Activated naive CD8-positive, alpha-beta T cell (primary cell): ENCODE measurements around the gene UBE2V1.
"Not testable (repeated sequence)": the region's sequence is repeated elsewhere in the genome, so short reads cannot be mapped to it uniquely, and the experiment has no call there.

ENCODE experiments used
- H3K27ac Mint-ChIP-seq: one replicate; pipeline ENCODE4 v1.8.0; 2021; ENCODE audit warnings: mixed read lengths
- H3K27me3 Mint-ChIP-seq: one replicate; pipeline ENCODE4 v1.8.0; 2021; ENCODE audit warnings: mixed read lengths
- H3K36me3 Mint-ChIP-seq: one replicate; pipeline ENCODE4 v1.8.0; 2021; ENCODE audit warnings: mixed read lengths
- H3K4me1 Mint-ChIP-seq: one replicate; pipeline ENCODE4 v1.8.0; 2021; ENCODE audit warnings: low read depth, mixed read lengths
- H3K4me3 Mint-ChIP-seq: one replicate; pipeline ENCODE4 v1.8.0; 2021; ENCODE audit warnings: mild to moderate bottlenecking, mixed read lengths
- H3K9me3 Mint-ChIP-seq: one replicate; pipeline ENCODE4 v1.8.0; 2021; ENCODE audit warnings: low read depth, mixed read lengths

UBE2V1 gene

DNA sequence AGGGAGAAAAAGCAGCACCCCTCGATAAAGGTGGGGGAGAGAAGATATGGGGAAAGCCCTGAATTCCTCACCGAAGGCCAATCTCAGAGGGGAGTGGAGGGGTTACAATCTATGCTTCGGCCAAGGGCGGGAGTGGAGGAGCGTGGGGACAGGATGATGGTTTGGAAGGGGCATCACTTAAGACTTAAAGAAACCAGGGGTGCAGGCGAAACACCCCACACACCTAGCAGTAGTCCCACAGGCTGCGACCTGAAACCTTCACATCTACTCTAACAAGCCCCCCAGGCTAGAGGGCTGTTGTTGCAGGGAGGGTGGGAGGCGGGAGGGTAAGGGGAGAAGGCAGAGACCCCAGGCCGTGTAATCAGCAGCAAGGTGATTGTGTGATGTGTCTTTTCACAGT lies 30.9 kb downstream of the UBE2V1 start:
- not testable (repeated sequence) for H3K36me3 Mint-ChIP-seq, H3K9me3 Mint-ChIP-seq, H3K4me3 Mint-ChIP-seq, H3K27me3 Mint-ChIP-seq
- Mint-ChIP-seq H3K4me1 (peaks cover 21% of the 10 kb centered on the region), H3K27ac (peak overlapping the region; percentile 62)

GRCh38 chr20:50077818-50078601 lies 34.9 kb downstream of the UBE2V1 start:
- H3K27ac Mint-ChIP-seq, result peak overlapping the region; percentile 50
- peaks cover 4% of the 10 kb centered on the region for H3K4me1 Mint-ChIP-seq
- H3K36me3 Mint-ChIP-seq, result no peaks in the 10 kb centered on the region
- no peaks in the 10 kb centered on the region for H3K9me3 Mint-ChIP-seq
- no peak overlapping the region for H3K4me3 Mint-ChIP-seq
- no peaks in the 10 kb centered on the region for H3K27me3 Mint-ChIP-seq

- H3K4me3 Mint-ChIP-seq, result no peak overlapping the region
- no peaks in the 10 kb centered on the region for H3K9me3 Mint-ChIP-seq
- no peaks in the 10 kb centered on the region for H3K36me3 Mint-ChIP-seq
- H3K4me1 Mint-ChIP-seq, result peaks cover 7% of the 10 kb centered on the region
- no peak overlapping the region for H3K27ac Mint-ChIP-seq
- H3K27me3 Mint-ChIP-seq, result no peaks in the 10 kb centered on the region
Measured at GRCh38 chr20:50073500-50073899, 39.5 kb downstream of the UBE2V1 start.

GRCh38 chr20:50071039-50071888 lies 41.7 kb downstream of the UBE2V1 start:
- no peaks in the 10 kb centered on the region for H3K27me3 Mint-ChIP-seq
- peak overlapping the region; percentile 75 for H3K4me3 Mint-ChIP-seq
- H3K36me3 Mint-ChIP-seq, result no peaks in the 10 kb centered on the region
- no peaks in the 10 kb centered on the region for H3K9me3 Mint-ChIP-seq
- peak overlapping the region; percentile 41 for H3K27ac Mint-ChIP-seq
- peaks cover 3% of the 10 kb centered on the region for H3K4me1 Mint-ChIP-seq

- Mint-ChIP-seq H3K36me3 (no peaks in the 10 kb centered on the region), H3K4me3 (no peak overlapping the region), H3K4me1 (peaks cover 3% of the 10 kb centered on the region), H3K27ac (no peak overlapping the region), H3K9me3 (no peaks in the 10 kb centered on the region), H3K27me3 (no peaks in the 10 kb centered on the region)
Measured at GRCh38 chr20:50070361-50070760, 42.6 kb downstream of the UBE2V1 start.

DNA sequence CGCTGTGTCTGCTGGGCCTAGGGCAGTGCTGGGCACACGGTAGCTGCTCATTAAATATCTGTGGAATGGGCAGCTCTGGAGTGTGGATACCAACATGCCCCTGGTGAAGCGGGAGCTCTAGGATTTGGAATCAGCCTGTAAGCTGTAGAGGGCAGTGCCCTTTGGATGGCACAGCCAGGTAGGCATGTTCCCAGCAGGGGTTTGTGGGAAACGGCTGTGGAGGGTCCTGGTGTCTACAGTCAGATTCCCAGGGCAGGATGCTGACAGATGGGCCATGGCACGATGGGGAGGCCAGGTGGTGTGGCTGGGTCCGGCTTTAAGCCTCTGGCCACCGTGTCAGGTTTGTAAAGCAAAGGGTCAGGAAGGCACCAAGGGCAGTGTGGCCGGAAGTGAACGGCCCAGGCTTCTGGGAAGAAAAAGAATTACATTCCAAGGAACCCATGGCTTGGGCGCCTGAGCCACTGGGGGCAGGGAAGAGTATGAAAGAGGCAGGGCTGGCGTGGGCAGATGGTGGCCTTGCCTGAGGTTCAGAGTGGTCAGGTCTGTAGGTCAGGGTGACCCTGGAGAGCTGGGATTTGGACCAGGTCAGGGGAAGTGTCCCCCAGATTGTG lies 44.8 kb downstream of the UBE2V1 start:
- H3K4me1 Mint-ChIP-seq, result peaks cover 3% of the 10 kb centered on the region
- no peaks in the 10 kb centered on the region for H3K9me3 Mint-ChIP-seq
- H3K27me3 Mint-ChIP-seq, result no peaks in the 10 kb centered on the region
- H3K36me3 Mint-ChIP-seq, result no peaks in the 10 kb centered on the region
- H3K4me3 Mint-ChIP-seq, result no peak overlapping the region
- H3K27ac Mint-ChIP-seq, result no peak overlapping the region

DNA sequence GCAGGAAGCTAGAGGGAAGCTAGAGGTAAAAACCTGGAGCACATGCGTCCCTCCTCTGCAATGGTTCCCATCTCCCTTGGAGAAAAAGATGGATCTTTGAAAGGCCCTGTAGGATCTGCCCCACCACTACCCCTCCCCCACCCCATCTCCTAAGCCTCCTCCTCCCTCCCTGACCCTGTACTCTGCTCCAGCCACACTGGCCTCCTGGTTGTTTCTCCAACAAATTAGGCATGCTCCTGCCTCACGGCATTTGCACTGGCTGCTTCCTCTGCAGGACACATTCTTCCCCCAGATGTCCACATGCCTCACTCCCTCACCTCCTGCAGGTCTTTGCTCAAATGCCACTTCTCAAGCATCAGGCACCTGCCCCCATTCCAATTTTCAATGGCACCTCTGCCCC lies 45.5 kb downstream of the UBE2V1 start:
- H3K4me3 Mint-ChIP-seq, result no peak overlapping the region
- H3K27ac Mint-ChIP-seq, result no peak overlapping the region
- H3K9me3 Mint-ChIP-seq, result no peaks in the 10 kb centered on the region
- no peaks in the 10 kb centered on the region for H3K36me3 Mint-ChIP-seq
- H3K4me1 Mint-ChIP-seq, result peaks cover 3% of the 10 kb centered on the region
- no peaks in the 10 kb centered on the region for H3K27me3 Mint-ChIP-seq

DNA sequence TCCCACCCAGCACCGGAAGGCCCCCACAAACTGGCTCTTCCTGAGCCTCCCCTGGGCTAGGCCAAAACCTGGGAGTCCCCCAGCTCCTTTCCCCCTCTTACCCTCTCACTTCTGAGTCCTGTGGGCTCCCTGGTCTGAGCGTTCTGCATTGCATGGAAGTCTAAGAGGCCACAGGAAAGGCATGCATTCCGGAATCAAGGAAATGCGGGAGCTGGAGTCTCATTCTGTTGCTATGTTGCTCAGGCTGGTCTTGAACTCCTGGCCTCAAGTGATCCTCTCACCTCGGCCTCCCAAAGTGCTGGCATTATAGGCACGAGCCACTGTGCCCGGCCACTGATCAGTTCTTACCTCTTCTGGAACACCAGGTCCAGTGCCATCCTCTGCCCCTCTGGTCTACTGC lies 45.9 kb downstream of the UBE2V1 start:
- no peaks in the 10 kb centered on the region for H3K9me3 Mint-ChIP-seq
- H3K4me3 Mint-ChIP-seq, result no peak overlapping the region
- no peaks in the 10 kb centered on the region for H3K36me3 Mint-ChIP-seq
- H3K27me3 Mint-ChIP-seq, result no peaks in the 10 kb centered on the region
- peaks cover 3% of the 10 kb centered on the region for H3K4me1 Mint-ChIP-seq
- H3K27ac Mint-ChIP-seq, result no peak overlapping the region

DNA sequence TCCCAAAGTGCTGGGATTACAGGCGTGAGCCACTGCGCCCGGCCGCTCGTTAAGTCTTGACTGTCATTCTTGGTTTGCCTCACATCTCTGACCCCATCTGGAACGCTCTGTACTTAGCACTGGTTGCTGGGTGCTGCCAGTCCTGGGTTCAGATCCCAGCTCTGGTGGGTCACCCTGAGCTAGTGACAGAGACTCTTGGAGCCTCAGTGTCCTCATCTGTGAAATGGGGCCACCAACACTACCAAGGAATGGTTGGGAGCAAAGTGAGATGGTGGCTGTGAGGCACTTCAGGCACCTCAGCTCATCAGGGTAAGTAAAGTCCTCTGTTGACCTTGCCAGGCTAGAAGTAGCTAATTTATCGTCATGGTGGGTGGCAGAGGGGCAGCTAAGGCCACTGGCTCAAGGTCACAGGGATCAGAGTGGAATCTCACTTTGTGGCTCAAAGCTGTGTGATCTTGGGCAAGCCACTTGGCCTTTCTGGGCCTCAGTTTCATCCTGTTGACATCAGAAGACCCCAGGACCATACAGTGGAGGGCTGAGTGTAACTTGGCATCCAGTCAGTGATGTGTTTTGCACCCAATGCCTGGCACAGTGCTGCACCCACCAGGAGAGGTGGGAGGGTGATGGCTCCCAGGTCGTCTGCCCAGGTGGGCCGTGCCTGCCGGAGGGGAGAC lies 46.7 kb downstream of the UBE2V1 start:
- H3K4me1 Mint-ChIP-seq, result no peaks in the 10 kb centered on the region
- H3K4me3 Mint-ChIP-seq, result no peak overlapping the region
- no peaks in the 10 kb centered on the region for H3K9me3 Mint-ChIP-seq
- no peak overlapping the region for H3K27ac Mint-ChIP-seq
- H3K36me3 Mint-ChIP-seq, result no peaks in the 10 kb centered on the region
- H3K27me3 Mint-ChIP-seq, result no peaks in the 10 kb centered on the region

- no peak overlapping the region for H3K27ac Mint-ChIP-seq
- no peaks in the 10 kb centered on the region for H3K9me3 Mint-ChIP-seq
- H3K4me3 Mint-ChIP-seq, result no peak overlapping the region
- no peaks in the 10 kb centered on the region for H3K36me3 Mint-ChIP-seq
- H3K27me3 Mint-ChIP-seq, result no peaks in the 10 kb centered on the region
- no peaks in the 10 kb centered on the region for H3K4me1 Mint-ChIP-seq
Measured at GRCh38 chr20:50065325-50065615, 47.7 kb downstream of the UBE2V1 start.

- not testable (repeated sequence) for H3K9me3 Mint-ChIP-seq, H3K4me1 Mint-ChIP-seq, H3K27ac Mint-ChIP-seq, H3K27me3 Mint-ChIP-seq, H3K36me3 Mint-ChIP-seq, H3K4me3 Mint-ChIP-seq
Measured at GRCh38 chr20:50063763-50064162, 49.2 kb downstream of the UBE2V1 start.

GRCh38 chr20:50062006-50062838 lies 50.7 kb downstream of the UBE2V1 start:
- Mint-ChIP-seq H3K9me3 (no peaks in the 10 kb centered on the region), H3K27me3 (no peaks in the 10 kb centered on the region), H3K4me3 (no peak overlapping the region), H3K4me1 (no peaks in the 10 kb centered on the region), H3K27ac (no peak overlapping the region), H3K36me3 (no peaks in the 10 kb centered on the region)

- Mint-ChIP-seq H3K4me1 (no peaks in the 10 kb centered on the region), H3K4me3 (no peak overlapping the region), H3K36me3 (no peaks in the 10 kb centered on the region), H3K27me3 (no peaks in the 10 kb centered on the region), H3K27ac (no peak overlapping the region), H3K9me3 (no peaks in the 10 kb centered on the region)
Measured at GRCh38 chr20:50061151-50062005, 51.6 kb downstream of the UBE2V1 start.
